Thyroid gland (tissue), 4 donors: ENCODE results near the gene RFC1.
A peak's percentile ranks its signal among the peaks of the same experiment; 100 is the strongest.

Experiments used
- POLR2A ChIP-seq, 2 donors: fragments of 450-650 bp; IDR thresholded peaks; one replicate each; pipeline ENCODE4 v1.6.1; 2017; ENCODE audit warnings: antibody characterized with exemption in 2 of 2, mild to moderate bottlenecking in 2 of 2, moderate library complexity in 1 of 2
- TF ChIP-seq, protein P1 (sequence below), 6 experiments: fragments of 200-600 bp in 3 of 6; fragments of 450-650 bp in 3 of 6; sonication (generic) in 3 of 6; IDR thresholded peaks; one replicate each; pipeline ENCODE4 v1.5.1; 2016 to 2019; ENCODE audit warnings: antibody characterized with exemption in 6 of 6, mild to moderate bottlenecking in 2 of 6, inconsistent platforms in 1 of 6, moderate library complexity in 1 of 6

- TF ChIP-seq, protein P1, sequence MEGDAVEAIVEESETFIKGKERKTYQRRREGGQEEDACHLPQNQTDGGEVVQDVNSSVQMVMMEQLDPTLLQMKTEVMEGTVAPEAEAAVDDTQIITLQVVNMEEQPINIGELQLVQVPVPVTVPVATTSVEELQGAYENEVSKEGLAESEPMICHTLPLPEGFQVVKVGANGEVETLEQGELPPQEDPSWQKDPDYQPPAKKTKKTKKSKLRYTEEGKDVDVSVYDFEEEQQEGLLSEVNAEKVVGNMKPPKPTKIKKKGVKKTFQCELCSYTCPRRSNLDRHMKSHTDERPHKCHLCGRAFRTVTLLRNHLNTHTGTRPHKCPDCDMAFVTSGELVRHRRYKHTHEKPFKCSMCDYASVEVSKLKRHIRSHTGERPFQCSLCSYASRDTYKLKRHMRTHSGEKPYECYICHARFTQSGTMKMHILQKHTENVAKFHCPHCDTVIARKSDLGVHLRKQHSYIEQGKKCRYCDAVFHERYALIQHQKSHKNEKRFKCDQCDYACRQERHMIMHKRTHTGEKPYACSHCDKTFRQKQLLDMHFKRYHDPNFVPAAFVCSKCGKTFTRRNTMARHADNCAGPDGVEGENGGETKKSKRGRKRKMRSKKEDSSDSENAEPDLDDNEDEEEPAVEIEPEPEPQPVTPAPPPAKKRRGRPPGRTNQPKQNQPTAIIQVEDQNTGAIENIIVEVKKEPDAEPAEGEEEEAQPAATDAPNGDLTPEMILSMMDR (IDR thresholded peaks at IDR 0.05): no peak
- peak in 1 of 2 donors; percentile 15 for TF ChIP-seq POLR2A (IDR thresholded peaks at IDR 0.05)
Measured at GRCh38 chr4:39353478-39354253, 12.5 kb downstream of the RFC1 start.
